ENCODE data around the gene SPNS3.
A peak's percentile ranks its signal among the peaks of the same experiment; 100 is the strongest.

Gene SPNS3

DNA sequence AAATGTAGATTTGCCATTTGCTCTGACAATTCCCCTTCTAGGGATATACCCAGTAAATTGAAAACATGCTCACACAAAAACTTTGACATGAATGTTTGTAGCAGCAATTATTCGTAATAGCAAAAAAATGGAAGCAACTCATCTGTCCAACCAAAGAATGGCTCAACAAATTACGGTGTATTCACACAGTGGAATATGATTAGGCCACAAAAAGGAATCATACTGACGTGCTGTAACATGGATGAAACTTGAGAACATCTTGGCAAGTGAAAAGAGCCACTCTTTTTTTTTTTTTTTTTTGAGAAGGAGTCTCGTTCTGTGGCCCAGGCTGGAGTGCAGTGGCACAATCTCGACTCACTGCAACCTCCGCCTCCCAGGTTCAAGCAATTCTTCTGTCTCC lies 24.1 kb upstream of the SPNS3 start:
- CTCF ChIA-PET = no interaction called here
- TF ChIP-seq L3MBTL2 (conservative IDR thresholded peaks at IDR 0.05) (no peak), BHLHE40 (IDR thresholded peaks at IDR 0.05; ENCODE audit: borderline replicate concordance) (no peak), LEF1 (IDR thresholded peaks at IDR 0.05; ENCODE audit: borderline replicate concordance) (no peak), SUZ12 (IDR thresholded peaks at IDR 0.05) (no peak), CTBP1 (IDR thresholded peaks at IDR 0.05; ENCODE audit: borderline replicate concordance) (no peak), FOXK2 (IDR thresholded peaks at IDR 0.05) (no peak), ZNF384 (IDR thresholded peaks at IDR 0.05) (no peak), SP1 (IDR thresholded peaks at IDR 0.05) (no peak), PKNOX1 (IDR thresholded peaks at IDR 0.05) (no peak)
- POLR2A ChIA-PET = no interaction called here
- no peak for DNase-seq (ENCODE audit: extremely low spot score)

DNA sequence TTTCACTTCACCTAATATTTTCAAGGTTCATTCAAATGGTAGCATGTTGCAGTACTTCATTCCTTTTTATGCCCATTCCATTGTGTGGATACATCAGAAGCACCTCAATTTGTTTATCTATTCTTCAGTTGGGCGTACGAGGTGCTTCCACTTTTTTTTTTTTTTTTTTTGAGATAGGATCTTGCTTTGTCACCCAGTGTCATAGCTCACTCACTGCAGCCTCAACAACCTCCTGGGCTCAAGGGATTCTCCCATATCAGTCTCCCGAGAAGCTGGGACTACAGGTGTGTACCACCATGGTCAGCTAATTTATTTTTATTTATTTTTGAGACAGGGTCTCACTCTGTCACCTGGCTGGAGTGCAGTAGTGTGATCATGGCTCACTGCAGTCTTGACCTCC lies 22.5 kb upstream of the SPNS3 start:
- POLR2A ChIA-PET = no interaction called here
- CTCF ChIA-PET = no interaction called here
- no peak for DNase-seq (ENCODE audit: extremely low spot score)
- TF ChIP-seq L3MBTL2 (conservative IDR thresholded peaks at IDR 0.05) (no peak), SP1 (IDR thresholded peaks at IDR 0.05) (no peak), CTBP1 (IDR thresholded peaks at IDR 0.05; ENCODE audit: borderline replicate concordance) (no peak), BHLHE40 (IDR thresholded peaks at IDR 0.05; ENCODE audit: borderline replicate concordance) (no peak), FOXK2 (IDR thresholded peaks at IDR 0.05) (no peak), FOXA1 (IDR thresholded peaks at IDR 0.05) (no peak), NFRKB (IDR thresholded peaks at IDR 0.05) (no peak), PKNOX1 (IDR thresholded peaks at IDR 0.05) (no peak), TARDBP (IDR thresholded peaks at IDR 0.05) (no peak), HDGF (IDR thresholded peaks at IDR 0.05; ENCODE audit: borderline replicate concordance) (no peak), ARNT (IDR thresholded peaks at IDR 0.05) (no peak), LEF1 (IDR thresholded peaks at IDR 0.05; ENCODE audit: borderline replicate concordance) (no peak), ELF4 (IDR thresholded peaks at IDR 0.05) (no peak), SUZ12 (IDR thresholded peaks at IDR 0.05) (no peak), ZNF384 (IDR thresholded peaks at IDR 0.05) (no peak), FOXM1 (IDR thresholded peaks at IDR 0.05; ENCODE audit: borderline replicate concordance) (no peak)

GRCh38 chr17:4412933-4413831 lies 20.6 kb upstream of the SPNS3 start:
- ChIA-PET CTCF (interaction anchor here (0.6 to 1.2 kb wide), 3 partner anchors 10 to 213 kb away, joined by 3 to 7 read pairs (median 3); no protein-coding TSS in a partner anchor), POLR2A (no interaction called here)
- TF ChIP-seq TARDBP (IDR thresholded peaks at IDR 0.05) = no peak
- TF ChIP-seq HDGF (IDR thresholded peaks at IDR 0.05; ENCODE audit: borderline replicate concordance) = no peak
- no peak for TF ChIP-seq FOXM1 (IDR thresholded peaks at IDR 0.05; ENCODE audit: borderline replicate concordance)
- TF ChIP-seq FOXA1 (IDR thresholded peaks at IDR 0.05) = no peak
- no peak for TF ChIP-seq NFRKB (IDR thresholded peaks at IDR 0.05)
- no peak for TF ChIP-seq L3MBTL2 (conservative IDR thresholded peaks at IDR 0.05)
- no peak for TF ChIP-seq CTBP1 (IDR thresholded peaks at IDR 0.05; ENCODE audit: borderline replicate concordance)
- TF ChIP-seq PKNOX1 (IDR thresholded peaks at IDR 0.05) = no peak
- no peak for TF ChIP-seq FOXK2 (IDR thresholded peaks at IDR 0.05)
- no peak for TF ChIP-seq LEF1 (IDR thresholded peaks at IDR 0.05; ENCODE audit: borderline replicate concordance)
- no peak for TF ChIP-seq ELF4 (IDR thresholded peaks at IDR 0.05)
- no peak for TF ChIP-seq ARNT (IDR thresholded peaks at IDR 0.05)
- peak; percentile 88 for DNase-seq (ENCODE audit: extremely low spot score)

- no peak for TF ChIP-seq SP1 (IDR thresholded peaks at IDR 0.05)
- no peak for TF ChIP-seq FOXM1 (IDR thresholded peaks at IDR 0.05; ENCODE audit: borderline replicate concordance)
- no peak for TF ChIP-seq CTBP1 (IDR thresholded peaks at IDR 0.05; ENCODE audit: borderline replicate concordance)
- TF ChIP-seq LEF1 (IDR thresholded peaks at IDR 0.05; ENCODE audit: borderline replicate concordance) = no peak
- no peak for TF ChIP-seq BHLHE40 (IDR thresholded peaks at IDR 0.05; ENCODE audit: borderline replicate concordance)
- no peak for TF ChIP-seq FOXA1 (IDR thresholded peaks at IDR 0.05)
- no peak for TF ChIP-seq NFRKB (IDR thresholded peaks at IDR 0.05)
- no peak for TF ChIP-seq L3MBTL2 (conservative IDR thresholded peaks at IDR 0.05)
- TF ChIP-seq FOXK2 (IDR thresholded peaks at IDR 0.05) = no peak
- no peak for TF ChIP-seq ARNT (IDR thresholded peaks at IDR 0.05)
- no peak for TF ChIP-seq SUZ12 (IDR thresholded peaks at IDR 0.05)
- no peak for TF ChIP-seq ELF4 (IDR thresholded peaks at IDR 0.05)
- no peak for TF ChIP-seq ZNF384 (IDR thresholded peaks at IDR 0.05)
- CTCF ChIA-PET = no interaction called here
- POLR2A ChIA-PET = no interaction called here
- no peak for DNase-seq (ENCODE audit: extremely low spot score)
Observed at GRCh38 chr17:4417129-4417667, 16.5 kb upstream of the SPNS3 start.

- ChIA-PET POLR2A (no interaction called here), CTCF (interaction anchor here (0.6 to 1.7 kb wide), 12 partner anchors 9 to 488 kb away, joined by 3 to 8 read pairs (median 4); no protein-coding TSS in a partner anchor)
- TF ChIP-seq SUZ12 (IDR thresholded peaks at IDR 0.05) = no peak
- TF ChIP-seq NFRKB (IDR thresholded peaks at IDR 0.05) = no peak
- no peak for TF ChIP-seq CTBP1 (IDR thresholded peaks at IDR 0.05; ENCODE audit: borderline replicate concordance)
- TF ChIP-seq FOXM1 (IDR thresholded peaks at IDR 0.05; ENCODE audit: borderline replicate concordance) = no peak
- no peak for TF ChIP-seq ARNT (IDR thresholded peaks at IDR 0.05)
- TF ChIP-seq LEF1 (IDR thresholded peaks at IDR 0.05; ENCODE audit: borderline replicate concordance) = no peak
- no peak for TF ChIP-seq BHLHE40 (IDR thresholded peaks at IDR 0.05; ENCODE audit: borderline replicate concordance)
- no peak for TF ChIP-seq PKNOX1 (IDR thresholded peaks at IDR 0.05)
- TF ChIP-seq FOXK2 (IDR thresholded peaks at IDR 0.05) = no peak
- TF ChIP-seq FOXA1 (IDR thresholded peaks at IDR 0.05) = no peak
- no peak for TF ChIP-seq TARDBP (IDR thresholded peaks at IDR 0.05)
- no peak for TF ChIP-seq ELF4 (IDR thresholded peaks at IDR 0.05)
- no peak for TF ChIP-seq L3MBTL2 (conservative IDR thresholded peaks at IDR 0.05)
- no peak for TF ChIP-seq ZNF384 (IDR thresholded peaks at IDR 0.05)
- TF ChIP-seq SP1 (IDR thresholded peaks at IDR 0.05) = no peak
- no peak for TF ChIP-seq HDGF (IDR thresholded peaks at IDR 0.05; ENCODE audit: borderline replicate concordance)
- DNase-seq (ENCODE audit: extremely low spot score) = peak; percentile 84
Observed at GRCh38 chr17:4420692-4421131, 13.0 kb upstream of the SPNS3 start.
